ENCODE measurements around the gene EFCAB11. TPM values are rescaled to one million over a fixed set of nuclear protein-coding genes. Genes with fewer than 3 reads are reported as not detected.

Gene EFCAB11
- total RNA-seq, 6 donors from 2014 or later, result 1.9 to 9.4 (median 4.6) TPM

DNA sequence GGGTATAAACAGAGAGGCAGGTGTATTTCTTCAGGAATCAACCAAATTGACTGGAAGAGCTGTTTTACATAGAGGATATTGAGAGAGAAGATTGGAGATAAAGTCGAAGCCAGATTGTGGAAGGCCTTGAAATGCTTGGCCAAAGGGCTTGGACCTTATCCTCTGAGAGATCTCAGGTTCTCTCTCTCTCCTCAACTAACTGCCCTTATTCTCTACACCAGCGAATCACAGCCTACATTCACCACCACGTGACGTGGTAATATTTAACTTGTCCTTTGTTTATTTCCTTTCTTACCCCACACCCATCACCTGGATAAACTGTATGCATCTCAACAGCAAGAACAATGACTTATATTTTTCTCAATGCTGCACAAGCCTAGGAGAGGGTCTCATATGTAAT is 207.4 kb downstream of the EFCAB11 start:
- H3K4me3 ChIP-seq, result no peak overlapping the region
- no peaks in the 10 kb centered on the region for H3K4me1 ChIP-seq
- no peak overlapping the region for H3K27ac ChIP-seq
- DNase-seq (no peak), ATAC-seq (ENCODE audit: low FRiP score in 2 of 2) (no peak)
- H3K27me3 ChIP-seq, result no peaks in the 10 kb centered on the region
- no peaks in the 10 kb centered on the region for H3K9me3 ChIP-seq
- WGBS, 2 donors, result 91 to 98% methylated on average over 4 of the region's 4 CpGs
- TF ChIP-seq EP300 (IDR thresholded peaks at IDR 0.05) (no peak), POLR2A (IDR thresholded peaks at IDR 0.05) (no peak), POLR2AphosphoS5 (IDR thresholded peaks at IDR 0.05) (no peak)
- TF ChIP-seq, protein P1, sequence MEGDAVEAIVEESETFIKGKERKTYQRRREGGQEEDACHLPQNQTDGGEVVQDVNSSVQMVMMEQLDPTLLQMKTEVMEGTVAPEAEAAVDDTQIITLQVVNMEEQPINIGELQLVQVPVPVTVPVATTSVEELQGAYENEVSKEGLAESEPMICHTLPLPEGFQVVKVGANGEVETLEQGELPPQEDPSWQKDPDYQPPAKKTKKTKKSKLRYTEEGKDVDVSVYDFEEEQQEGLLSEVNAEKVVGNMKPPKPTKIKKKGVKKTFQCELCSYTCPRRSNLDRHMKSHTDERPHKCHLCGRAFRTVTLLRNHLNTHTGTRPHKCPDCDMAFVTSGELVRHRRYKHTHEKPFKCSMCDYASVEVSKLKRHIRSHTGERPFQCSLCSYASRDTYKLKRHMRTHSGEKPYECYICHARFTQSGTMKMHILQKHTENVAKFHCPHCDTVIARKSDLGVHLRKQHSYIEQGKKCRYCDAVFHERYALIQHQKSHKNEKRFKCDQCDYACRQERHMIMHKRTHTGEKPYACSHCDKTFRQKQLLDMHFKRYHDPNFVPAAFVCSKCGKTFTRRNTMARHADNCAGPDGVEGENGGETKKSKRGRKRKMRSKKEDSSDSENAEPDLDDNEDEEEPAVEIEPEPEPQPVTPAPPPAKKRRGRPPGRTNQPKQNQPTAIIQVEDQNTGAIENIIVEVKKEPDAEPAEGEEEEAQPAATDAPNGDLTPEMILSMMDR (IDR thresholded peaks at IDR 0.05), result no peak
- H3K36me3 ChIP-seq, result no peaks in the 10 kb centered on the region

DNA sequence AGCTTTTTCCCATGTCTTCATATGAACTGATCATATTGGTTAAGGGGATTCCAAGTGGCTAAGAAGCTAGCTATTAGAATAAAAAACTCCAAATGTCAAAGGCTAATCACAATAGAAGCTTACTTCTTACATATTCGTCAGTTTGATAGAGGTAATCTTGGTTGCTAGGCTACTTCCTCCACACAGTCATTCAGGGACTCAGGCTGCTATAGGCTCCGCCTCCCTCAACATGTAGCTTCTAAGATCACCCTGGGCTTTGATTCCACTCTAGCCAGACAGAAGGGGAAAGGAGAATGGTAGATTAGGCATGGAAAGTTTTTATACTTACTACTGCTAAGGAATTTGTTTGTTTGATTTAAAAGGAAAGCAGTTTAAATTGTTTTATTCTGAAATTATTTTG is 207.9 kb downstream of the EFCAB11 start:
- DNase-seq (no peak), ATAC-seq (ENCODE audit: low FRiP score in 2 of 2) (no peak)
- no peaks in the 10 kb centered on the region for H3K27me3 ChIP-seq
- H3K4me3 ChIP-seq, result no peak overlapping the region
- 92 to 94% methylated on average over 2 of the region's 2 CpGs for WGBS, 2 donors
- no peak overlapping the region for H3K27ac ChIP-seq
- no peaks in the 10 kb centered on the region for H3K4me1 ChIP-seq
- H3K36me3 ChIP-seq, result no peaks in the 10 kb centered on the region
- H3K9me3 ChIP-seq, result no peaks in the 10 kb centered on the region
- TF ChIP-seq, protein P1 (IDR thresholded peaks at IDR 0.05), result no peak
- no peak for TF ChIP-seq EP300 (IDR thresholded peaks at IDR 0.05)
- TF ChIP-seq POLR2AphosphoS5 (IDR thresholded peaks at IDR 0.05), result no peak
- no peak for TF ChIP-seq POLR2A (IDR thresholded peaks at IDR 0.05)

DNA sequence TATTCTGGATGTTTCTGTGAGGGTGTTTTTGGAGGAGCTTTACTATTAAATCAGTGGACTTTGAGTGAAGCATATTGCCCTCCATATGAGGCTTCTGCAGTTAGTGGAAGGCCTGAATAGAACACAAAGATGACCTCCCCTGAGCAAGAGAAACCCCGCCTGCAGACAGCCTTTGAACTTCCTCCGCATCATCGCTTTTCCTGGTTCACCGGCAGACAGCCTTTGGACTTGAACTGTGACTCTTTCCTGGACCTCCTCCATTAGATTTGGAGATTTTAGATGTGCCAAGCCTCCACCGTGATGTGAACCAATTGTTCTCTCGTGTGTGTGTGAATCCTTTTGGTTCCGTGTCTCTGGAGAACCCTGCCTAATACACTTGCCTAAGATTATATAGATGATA is 208.4 kb downstream of the EFCAB11 start:
- H3K27ac ChIP-seq, result no peak overlapping the region
- ATAC-seq (ENCODE audit: low FRiP score in 2 of 2), result no peak
- no peaks in the 10 kb centered on the region for H3K27me3 ChIP-seq
- no peaks in the 10 kb centered on the region for H3K36me3 ChIP-seq
- 87 to 92% methylated on average over 7 of the region's 7 CpGs for WGBS, 2 donors
- H3K9me3 ChIP-seq, result no peaks in the 10 kb centered on the region
- TF ChIP-seq POLR2AphosphoS5 (IDR thresholded peaks at IDR 0.05) (no peak), POLR2A (IDR thresholded peaks at IDR 0.05) (no peak), EP300 (IDR thresholded peaks at IDR 0.05) (no peak)
- TF ChIP-seq, protein P1 (IDR thresholded peaks at IDR 0.05), result no peak
- no peaks in the 10 kb centered on the region for H3K4me1 ChIP-seq
- DNase-seq, result no peak
- no peak overlapping the region for H3K4me3 ChIP-seq

Other genes with a start within 250 kb of the EFCAB11 start
- 10 to 100 TPM in 4 of 6 donors, 1 to 10 TPM in 2; 6.4 to 33.5 (median 13.5) TPM for gene TDP1, start 1.2 kb upstream of the EFCAB11 start, total RNA-seq
- gene KCNK13, start 107.3 kb upstream of the EFCAB11 start, total RNA-seq, result 1 to 10 TPM in 3 of 6 donors, under 1 TPM in 1, not detected in 2; 0.22 to 3.0 (median 1.2) TPM